A549 (cell line): ENCODE measurements around the gene SLFN12L. TPM values are rescaled to one million over a fixed set of nuclear protein-coding genes. Genes with fewer than 3 reads are reported as not detected.

ENCODE experiments used
- ATAC-seq, 2 experiments: fragments of 200-7000 bp in 1 of 2; fragments of >200 bp in 1 of 2; cut with Nextera tagmentation in 1 of 2; cut with Tn5 transposase in 1 of 2; 3 replicates each; pipeline versions ENCODE4 v1.8.0 to v1.9.1; 2018 to 2020; ENCODE audit warnings: mild to moderate bottlenecking in 1 of 2, moderate library complexity in 1 of 2
- CTCF ChIA-PET: fragments of 300-600 bp; sonication (Branson Sonifier 250); formaldehyde crosslinking; extraction: SDS; loops from one replicate; lab custom pipeline; 2021; ENCODE audit warnings: antibody characterized with exemption, inconsistent platforms; lab: Yijun Ruan, JAX
- POLR2A ChIA-PET: fragments of 350-600 bp; formaldehyde crosslinking; extraction: SDS; loops from one replicate; lab custom pipeline; 2021; ENCODE audit warnings: antibody characterized with exemption, inconsistent platforms; lab: Yijun Ruan, JAX
- DNase-seq, 2 experiments: peaks; one replicate each; pipeline versions ENCODE4 v3.0.0 to v3.0.0-alpha.2; 2011 to 2016; ENCODE audit warnings: low read depth in 1 of 2, low spot score in 1 of 2
- FAIRE-seq: peaks from 2 replicates; lab custom pipeline; 2011; peaks lifted over from hg19 to GRCh38; lab: Jason Lieb, UNC
- H3K27ac ChIP-seq, 2 experiments: fragments of >200 bp; sonication (Bioruptor Twin); formaldehyde crosslinking; 3 replicates each; pipeline ENCODE4 v1.5.1; 2016 to 2017
- H3K4me1 ChIP-seq: fragments of >200 bp; sonication (Bioruptor Twin); formaldehyde crosslinking; 3 replicates; pipeline ENCODE4 v1.6.1; 2016
- H3K4me2 ChIP-seq: fragments of >200 bp; sonication (Bioruptor Twin); formaldehyde crosslinking; 3 replicates; pipeline ENCODE4 v1.6.1; 2016
- H3K4me3 ChIP-seq: fragments of >200 bp; sonication (Bioruptor Twin); formaldehyde crosslinking; 3 replicates; pipeline ENCODE4 v1.5.1; 2016
- H3K9me3 ChIP-seq: fragments of >200 bp; sonication (Bioruptor Twin); formaldehyde crosslinking; 3 replicates; pipeline ENCODE4 v1.6.1; 2016
- BHLHE40 ChIP-seq: IDR thresholded peaks from 2 replicates; pipeline ENCODE4 v1.6.1; 2012; ENCODE audit warnings: low read depth, low read length, inconsistent platforms
- CHD2 ChIP-seq: fragments of 150-350 bp; IDR thresholded peaks from 2 replicates; pipeline ENCODE4 v1.6.1; 2014; ENCODE audit warnings: low read length; ENCODE audit not compliant: partially characterized antibody
- CHD4 ChIP-seq: fragments of 200-600 bp; sonication (generic); IDR thresholded peaks from 2 replicates; pipeline ENCODE4 v1.6.1; 2016; ENCODE audit warnings: antibody characterized with exemption, mild to moderate bottlenecking, borderline replicate concordance
- EHMT2 ChIP-seq: fragments of 200-600 bp; sonication (generic); IDR thresholded peaks from 2 replicates; pipeline ENCODE4 v1.6.1; 2016; ENCODE audit warnings: antibody characterized with exemption, low read depth, mild to moderate bottlenecking, moderate library complexity
- EP300 ChIP-seq, 2 experiments: fragments of >200 bp; sonication (Bioruptor Twin); formaldehyde crosslinking; IDR thresholded peaks; 2 replicates in 1 of 2; 3 replicates in 1 of 2; pipeline ENCODE4 v1.6.1; 2016 to 2017
- FOSL2 ChIP-seq, 2 experiments: fragments of 450-650 bp in 1 of 2; fragments of >200 bp in 1 of 2; sonication (Bioruptor Twin) in 1 of 2; formaldehyde crosslinking; IDR thresholded peaks; 2 replicates each; pipeline versions ENCODE4 v1.5.0 to v1.6.1; 2016 to 2020; ENCODE audit warnings: mild to moderate bottlenecking in 1 of 2, moderate library complexity in 1 of 2
- GATA3 ChIP-seq: IDR thresholded peaks from 2 replicates; pipeline ENCODE4 v1.6.1; 2012; ENCODE audit warnings: borderline replicate concordance
- HDAC2 ChIP-seq: fragments of 200-600 bp; sonication (generic); IDR thresholded peaks from 2 replicates; pipeline ENCODE4 v1.6.1; 2016
- HOXA7 ChIP-seq: fragments of 250-450 bp; sonication (Bioruptor Pico); IDR thresholded peaks from 2 replicates; pipeline ENCODE4 v1.5.0; 2020; ENCODE audit warnings: mild to moderate bottlenecking, moderate library complexity
- JUNB ChIP-seq: fragments of >200 bp; sonication (Bioruptor Twin); formaldehyde crosslinking; IDR thresholded peaks from 2 replicates; pipeline ENCODE4 v1.6.1; 2016
- MAZ ChIP-seq: fragments of 150-350 bp; IDR thresholded peaks from 2 replicates; pipeline ENCODE4 v1.6.1; 2014; ENCODE audit warnings: antibody characterized with exemption, low read depth, low read length, borderline replicate concordance
- NFE2L2 ChIP-seq: fragments of 150-350 bp; conservative IDR thresholded peaks from 2 replicates; pipeline ENCODE4 v1.6.1; 2014; ENCODE audit warnings: low read length
- REST ChIP-seq: fragments of 200-600 bp; sonication (generic); IDR thresholded peaks from 2 replicates; pipeline ENCODE4 v1.6.1; 2016; ENCODE audit warnings: antibody characterized with exemption, mild to moderate bottlenecking, moderate library complexity
- SREBF2 ChIP-seq: fragments of 450-650 bp; IDR thresholded peaks from 2 replicates; pipeline ENCODE4 v1.6.1; 2014; ENCODE audit warnings: mild to moderate bottlenecking, moderate library complexity
- TFCP2L1 ChIP-seq: fragments of 250-450 bp; sonication (Bioruptor Pico); IDR thresholded peaks from 2 replicates; pipeline ENCODE4 v1.5.0; 2021; ENCODE audit warnings: mild to moderate bottlenecking
- TP53 ChIP-seq: fragments of 250-450 bp; sonication (Bioruptor Pico); IDR thresholded peaks from 2 replicates; pipeline ENCODE4 v1.5.0; 2021; ENCODE audit warnings: mild to moderate bottlenecking, moderate library complexity
- WGBS: methylation state at CpG from one replicate; pipeline ENCODE4 v1.1.6; 2017; ENCODE audit errors: missing lambda C conversion rate; 5-methylcytosine and 5-hydroxymethylcytosine counted together
- polyA plus RNA-seq, 4 experiments: library from polyadenylated mRNA; depleted of rRNA in 3 of 4; stranded (reverse); fragments of >200 nt; fragmentation: RNase III in 1 of 4; extraction: RNeasy Plus Mini Kit Qiagen cat#74134 plus additional on column Dnase treatment in 1 of 4; gene quantifications; 2 replicates in 3 of 4; 3 replicates in 1 of 4; pipeline ENCODE4 v1.2.3, GENCODE V29; 2011 to 2017
- TF ChIP-seq, protein P1 (sequence below): fragments of 150-350 bp; IDR thresholded peaks from 2 replicates; pipeline ENCODE4 v1.6.1; 2014; ENCODE audit warnings: low read depth, mild to moderate bottlenecking, low read length
- TF ChIP-seq, protein P2 (sequence below): fragments of 250-450 bp; sonication (Bioruptor Pico); IDR thresholded peaks from 2 replicates; pipeline ENCODE4 v1.5.0; 2020; ENCODE audit warnings: low read depth, mild to moderate bottlenecking, moderate library complexity
- TF ChIP-seq, protein P3 (sequence below): fragments of >200 bp; sonication (Bioruptor Twin); formaldehyde crosslinking; IDR thresholded peaks from 3 replicates; pipeline ENCODE4 v1.6.1; 2016

The SLFN12L gene
- polyA plus RNA-seq, 2 of the 4 experiments (the other 2 are of a cell fraction): not detected

DNA sequence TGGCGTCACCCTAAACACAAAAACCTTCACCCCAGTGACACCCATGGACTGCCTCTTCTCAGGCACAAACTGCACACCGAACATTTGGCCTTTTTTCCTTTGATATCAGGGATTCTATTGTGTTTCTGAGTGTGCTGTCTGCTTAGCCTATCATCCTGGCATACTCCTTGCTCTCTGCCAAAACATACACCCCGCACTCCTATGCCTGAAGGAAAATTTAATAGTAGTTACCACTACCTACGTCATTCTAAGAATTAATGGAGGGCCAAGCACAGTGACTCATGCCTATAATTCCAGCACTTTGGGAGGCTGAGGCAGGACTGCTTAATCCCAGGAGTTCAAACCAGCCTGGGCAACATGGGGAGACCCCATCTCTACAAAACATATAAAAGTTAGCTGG, 69.0 kb downstream of the SLFN12L start:
- ChIA-PET POLR2A (no interaction called here), CTCF (no interaction called here)
- H3K4me2 ChIP-seq: no peak overlapping the region
- ATAC-seq (no peak), FAIRE-seq (no peak), DNase-seq (no peak)
- H3K9me3 ChIP-seq: peaks cover 4% of the 10 kb centered on the region; the same call in 1 of the 3 replicates
- H3K27ac ChIP-seq: no peak overlapping the region
- TF ChIP-seq BHLHE40 (no peak), HDAC2 (no peak), CHD4 (no peak), REST (no peak), FOSL2 (IDR thresholded peaks at IDR 0.05) (no peak), FOSL2 (CRISPR knock-in tag; IDR thresholded peaks at IDR 0.05) (no peak), TFCP2L1 (CRISPR knock-in tag) (no peak), HOXA7 (CRISPR knock-in tag) (no peak)
- TF ChIP-seq, protein P1, sequence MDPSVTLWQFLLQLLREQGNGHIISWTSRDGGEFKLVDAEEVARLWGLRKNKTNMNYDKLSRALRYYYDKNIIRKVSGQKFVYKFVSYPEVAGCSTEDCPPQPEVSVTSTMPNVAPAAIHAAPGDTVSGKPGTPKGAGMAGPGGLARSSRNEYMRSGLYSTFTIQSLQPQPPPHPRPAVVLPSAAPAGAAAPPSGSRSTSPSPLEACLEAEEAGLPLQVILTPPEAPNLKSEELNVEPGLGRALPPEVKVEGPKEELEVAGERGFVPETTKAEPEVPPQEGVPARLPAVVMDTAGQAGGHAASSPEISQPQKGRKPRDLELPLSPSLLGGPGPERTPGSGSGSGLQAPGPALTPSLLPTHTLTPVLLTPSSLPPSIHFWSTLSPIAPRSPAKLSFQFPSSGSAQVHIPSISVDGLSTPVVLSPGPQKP: no peak
- WGBS: 11% methylated on average over 4 of the region's 4 CpGs
- no peaks in the 10 kb centered on the region for H3K4me1 ChIP-seq
- no peak overlapping the region for H3K4me3 ChIP-seq

DNA sequence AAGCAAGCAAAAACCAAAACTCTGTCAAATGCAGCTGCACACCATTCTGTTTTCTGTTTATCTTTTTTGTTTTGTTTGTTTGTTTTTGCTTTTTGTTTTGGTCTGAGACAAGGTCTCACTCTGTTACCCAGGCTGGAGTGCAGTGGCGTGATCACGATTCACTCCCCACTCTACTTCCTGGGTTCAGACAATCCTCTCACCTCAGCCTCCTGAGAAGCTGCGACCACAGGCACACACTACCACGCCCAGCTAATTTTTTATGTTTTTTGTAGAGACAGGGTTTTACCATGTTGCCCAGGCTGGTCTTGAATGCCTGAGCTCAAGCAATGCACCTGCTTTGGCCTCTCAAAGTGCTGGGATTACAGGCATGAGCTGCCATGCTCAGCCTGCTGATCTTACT, 69.7 kb downstream of the SLFN12L start:
- POLR2A ChIA-PET: no interaction called here
- no peak overlapping the region for H3K4me2 ChIP-seq
- no peak overlapping the region for H3K4me3 ChIP-seq
- H3K27ac ChIP-seq: no peak overlapping the region
- TF ChIP-seq TP53: no peak
- TF ChIP-seq MAZ: no peak
- TF ChIP-seq JUNB: no peak
- no peak for TF ChIP-seq CHD4
- TF ChIP-seq CHD2: no peak
- no peak for TF ChIP-seq GATA3
- TF ChIP-seq, protein P2, sequence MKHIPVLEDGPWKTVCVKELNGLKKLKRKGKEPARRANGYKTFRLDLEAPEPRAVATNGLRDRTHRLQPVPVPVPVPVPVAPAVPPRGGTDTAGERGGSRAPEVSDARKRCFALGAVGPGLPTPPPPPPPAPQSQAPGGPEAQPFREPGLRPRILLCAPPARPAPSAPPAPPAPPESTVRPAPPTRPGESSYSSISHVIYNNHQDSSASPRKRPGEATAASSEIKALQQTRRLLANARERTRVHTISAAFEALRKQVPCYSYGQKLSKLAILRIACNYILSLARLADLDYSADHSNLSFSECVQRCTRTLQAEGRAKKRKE: no peak
- no peak for TF ChIP-seq NFE2L2
- TF ChIP-seq SREBF2: no peak
- TF ChIP-seq, protein P3, sequence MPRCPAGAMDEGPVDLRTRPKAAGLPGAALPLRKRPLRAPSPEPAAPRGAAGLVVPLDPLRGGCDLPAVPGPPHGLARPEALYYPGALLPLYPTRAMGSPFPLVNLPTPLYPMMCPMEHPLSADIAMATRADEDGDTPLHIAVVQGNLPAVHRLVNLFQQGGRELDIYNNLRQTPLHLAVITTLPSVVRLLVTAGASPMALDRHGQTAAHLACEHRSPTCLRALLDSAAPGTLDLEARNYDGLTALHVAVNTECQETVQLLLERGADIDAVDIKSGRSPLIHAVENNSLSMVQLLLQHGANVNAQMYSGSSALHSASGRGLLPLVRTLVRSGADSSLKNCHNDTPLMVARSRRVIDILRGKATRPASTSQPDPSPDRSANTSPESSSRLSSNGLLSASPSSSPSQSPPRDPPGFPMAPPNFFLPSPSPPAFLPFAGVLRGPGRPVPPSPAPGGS: no peak
- TF ChIP-seq EP300 (IDR thresholded peaks at IDR 0.05): no peak
- TF ChIP-seq REST: no peak
- TF ChIP-seq EHMT2: no peak
- CTCF ChIA-PET: no interaction called here
- no peaks in the 10 kb centered on the region for H3K4me1 ChIP-seq
- no peak for DNase-seq
- peaks cover 4% of the 10 kb centered on the region; the same call in 1 of the 3 replicates for H3K9me3 ChIP-seq
- FAIRE-seq: no peak
- no peak for ATAC-seq
- 40% methylated on average over 4 of the region's 4 CpGs for WGBS
